HG02798 (cell line): ENCODE data around the gene NDUFAF2.
"Not testable (repeated sequence)": the region's sequence is repeated elsewhere in the genome, so short reads cannot be mapped to it uniquely, and the experiment has no call there.

Experiments used
- ATAC-seq: cut with Tn5 transposase; IDR thresholded peaks from one replicate; pipeline ENCODE4 v1.9.1; 2021; ENCODE audit warnings: mild to moderate bottlenecking; ENCODE audit not compliant: unreplicated experiment, poor library complexity

The NDUFAF2 gene

GRCh38 chr5:61162832-61163567 lies 218.0 kb downstream of the NDUFAF2 start:
- ATAC-seq, result no peak

GRCh38 chr5:61163905-61164304 lies 218.9 kb downstream of the NDUFAF2 start:
- no peak for ATAC-seq

GRCh38 chr5:61167382-61167781 lies 222.4 kb downstream of the NDUFAF2 start:
- no peak for ATAC-seq

GRCh38 chr5:61168951-61169350 lies 223.9 kb downstream of the NDUFAF2 start:
- ATAC-seq, result no peak

GRCh38 chr5:61171479-61171878 lies 226.5 kb downstream of the NDUFAF2 start:
- ATAC-seq, result no peak

GRCh38 chr5:61176631-61177030 lies 231.6 kb downstream of the NDUFAF2 start:
- ATAC-seq, result no peak

- ATAC-seq, result no peak
Observed at GRCh38 chr5:61177070-61177469, 232.1 kb downstream of the NDUFAF2 start.

GRCh38 chr5:61177716-61178115 lies 232.7 kb downstream of the NDUFAF2 start:
- peak; percentile 94 for ATAC-seq

GRCh38 chr5:61178702-61179101 lies 233.7 kb downstream of the NDUFAF2 start:
- ATAC-seq, result no peak

GRCh38 chr5:61180886-61181285 lies 235.9 kb downstream of the NDUFAF2 start:
- ATAC-seq, result no peak

GRCh38 chr5:61182449-61182848 lies 237.4 kb downstream of the NDUFAF2 start:
- no peak for ATAC-seq

- ATAC-seq, result no peak
Observed at GRCh38 chr5:61183538-61183937, 238.5 kb downstream of the NDUFAF2 start.

GRCh38 chr5:61184708-61185107 lies 239.7 kb downstream of the NDUFAF2 start:
- no peak for ATAC-seq

GRCh38 chr5:61186634-61187033 lies 241.6 kb downstream of the NDUFAF2 start:
- no peak for ATAC-seq

- not testable (repeated sequence) for ATAC-seq
Observed at GRCh38 chr5:61187352-61187751, 242.3 kb downstream of the NDUFAF2 start.

GRCh38 chr5:61187826-61188225 lies 242.8 kb downstream of the NDUFAF2 start:
- not testable (repeated sequence) for ATAC-seq

- ATAC-seq, result no peak
Observed at GRCh38 chr5:61198606-61199005, 253.6 kb downstream of the NDUFAF2 start.

GRCh38 chr5:61200582-61201155 lies 255.7 kb downstream of the NDUFAF2 start:
- peak; percentile 80 for ATAC-seq

GRCh38 chr5:61202213-61202612 lies 257.2 kb downstream of the NDUFAF2 start:
- ATAC-seq, result peak; percentile 53
